Right atrium auricular region (tissue), 2 donors: ENCODE results near the gene SCYGR6. TPM values are rescaled to one million over a fixed set of nuclear protein-coding genes. Genes with fewer than 3 reads are reported as not detected.

Source experiments
- DNase-seq: peaks from one replicate; pipeline ENCODE4 v3.0.0-alpha.2; 2019; ENCODE audit warnings: low spot score
- H3K27ac ChIP-seq, 2 donors: fragments of 200-600 bp; sonication (generic); 1 replicate in 1 of 2; 2 replicates in 1 of 2; pipeline ENCODE4 v1.5.1; 2016 to 2019
- H3K27me3 ChIP-seq, 2 donors: fragments of 200-600 bp; sonication (generic); one replicate each; pipeline versions ENCODE4 v1.5.1 to v1.6.0; 2017 to 2019
- H3K36me3 ChIP-seq: fragments of 200-600 bp; sonication (generic); one replicate; pipeline ENCODE4 v1.5.1; 2016
- H3K4me1 ChIP-seq, 2 donors: fragments of 200-600 bp; sonication (generic); one replicate each; pipeline versions ENCODE4 v1.5.1 to v1.6.0; 2017 to 2019
- H3K4me3 ChIP-seq, 2 donors: fragments of 200-600 bp; sonication (generic); 1 replicate in 1 of 2; 2 replicates in 1 of 2; pipeline ENCODE4 v1.5.1; 2017 to 2019; ENCODE audit warnings: mild to moderate bottlenecking in 1 of 2, moderate library complexity in 1 of 2
- H3K9me3 ChIP-seq, 2 donors: fragments of 200-600 bp; sonication (generic); one replicate each; pipeline ENCODE4 v1.5.1; 2019
- total RNA-seq, 2 donors: library from RNA; depleted of rRNA; stranded (reverse); fragments of >200 nt; gene quantifications; one replicate each; pipeline ENCODE4 v1.1.0, GENCODE V29; 2016
- TF ChIP-seq, protein P1 (sequence below), 2 donors: fragments of 200-600 bp; sonication (generic); IDR thresholded peaks; one replicate each; pipeline ENCODE4 v1.5.1; 2019; ENCODE audit warnings: antibody characterized with exemption in 2 of 2

The SCYGR6 gene
- total RNA-seq, 2 donors from 2014 or later = not detected

DNA sequence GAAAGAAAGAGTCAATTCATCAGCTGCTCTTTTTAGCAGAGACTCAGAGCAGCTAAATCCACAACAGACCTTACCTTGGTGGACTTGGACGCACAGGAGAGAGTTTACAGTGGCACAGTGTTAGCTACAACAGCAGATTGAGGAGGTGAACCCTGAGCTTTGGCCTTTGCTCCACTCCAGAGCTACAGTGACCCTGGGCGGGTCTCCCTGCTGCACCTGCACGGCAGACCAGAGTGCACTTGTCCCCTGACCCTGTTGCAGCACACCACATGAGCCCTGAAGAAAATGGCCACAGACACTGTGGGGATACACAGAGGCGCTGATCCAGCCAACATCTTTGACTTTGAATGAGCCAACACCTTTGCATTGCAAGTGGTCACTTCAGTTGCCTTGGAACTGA, 17.7 kb downstream of the SCYGR6 start:
- Histone ChIP-seq H3K9me3 (no peaks in the 10 kb centered on the region), H3K4me1 (no peaks in the 10 kb centered on the region), H3K27me3 (no peaks in the 10 kb centered on the region), H3K36me3 (no peaks in the 10 kb centered on the region), H3K4me3 (no peak overlapping the region), H3K27ac (no peak overlapping the region)
- DNase-seq = no peak
- TF ChIP-seq, protein P1, sequence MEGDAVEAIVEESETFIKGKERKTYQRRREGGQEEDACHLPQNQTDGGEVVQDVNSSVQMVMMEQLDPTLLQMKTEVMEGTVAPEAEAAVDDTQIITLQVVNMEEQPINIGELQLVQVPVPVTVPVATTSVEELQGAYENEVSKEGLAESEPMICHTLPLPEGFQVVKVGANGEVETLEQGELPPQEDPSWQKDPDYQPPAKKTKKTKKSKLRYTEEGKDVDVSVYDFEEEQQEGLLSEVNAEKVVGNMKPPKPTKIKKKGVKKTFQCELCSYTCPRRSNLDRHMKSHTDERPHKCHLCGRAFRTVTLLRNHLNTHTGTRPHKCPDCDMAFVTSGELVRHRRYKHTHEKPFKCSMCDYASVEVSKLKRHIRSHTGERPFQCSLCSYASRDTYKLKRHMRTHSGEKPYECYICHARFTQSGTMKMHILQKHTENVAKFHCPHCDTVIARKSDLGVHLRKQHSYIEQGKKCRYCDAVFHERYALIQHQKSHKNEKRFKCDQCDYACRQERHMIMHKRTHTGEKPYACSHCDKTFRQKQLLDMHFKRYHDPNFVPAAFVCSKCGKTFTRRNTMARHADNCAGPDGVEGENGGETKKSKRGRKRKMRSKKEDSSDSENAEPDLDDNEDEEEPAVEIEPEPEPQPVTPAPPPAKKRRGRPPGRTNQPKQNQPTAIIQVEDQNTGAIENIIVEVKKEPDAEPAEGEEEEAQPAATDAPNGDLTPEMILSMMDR (IDR thresholded peaks at IDR 0.05) = no peak

- no peak overlapping the region for H3K27ac ChIP-seq
- no peaks in the 10 kb centered on the region for H3K9me3 ChIP-seq
- no peaks in the 10 kb centered on the region for H3K36me3 ChIP-seq
- DNase-seq = no peak
- no peaks in the 10 kb centered on the region for H3K4me1 ChIP-seq
- H3K27me3 ChIP-seq = no peaks in the 10 kb centered on the region
- no peak overlapping the region for H3K4me3 ChIP-seq
- TF ChIP-seq, protein P1 (IDR thresholded peaks at IDR 0.05) = no peak
Measured at GRCh38 chr2:227703961-227704360, 20.6 kb downstream of the SCYGR6 start.

- TF ChIP-seq, protein P1 (IDR thresholded peaks at IDR 0.05) = no peak
- Histone ChIP-seq H3K36me3 (no peaks in the 10 kb centered on the region), H3K4me3 (no peak overlapping the region), H3K27me3 (no peaks in the 10 kb centered on the region), H3K9me3 (no peaks in the 10 kb centered on the region), H3K4me1 (no peaks in the 10 kb centered on the region), H3K27ac (no peak overlapping the region)
- DNase-seq = no peak
Measured at GRCh38 chr2:227703280-227703732, 21.3 kb downstream of the SCYGR6 start.

DNA sequence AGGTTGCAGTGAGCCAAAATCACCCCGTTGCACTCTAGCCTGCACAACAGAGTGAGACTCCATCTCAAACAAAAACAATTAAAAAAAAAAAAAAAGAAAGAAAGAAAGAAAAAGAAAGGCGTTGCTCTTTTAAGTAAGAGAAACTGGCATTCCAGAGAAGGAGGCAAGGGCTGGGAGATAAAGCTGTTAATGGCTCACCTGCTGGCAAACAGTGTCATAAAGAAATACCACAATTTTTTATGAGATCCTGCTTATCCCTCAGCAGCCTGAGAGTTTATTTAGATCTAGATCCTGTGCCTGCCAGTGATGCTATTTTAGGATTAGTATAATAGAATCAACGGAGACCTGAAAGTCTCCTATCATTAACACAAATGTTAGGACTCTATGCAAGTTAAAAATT, 23.0 kb downstream of the SCYGR6 start:
- TF ChIP-seq, protein P1 (IDR thresholded peaks at IDR 0.05) = no peak
- Histone ChIP-seq H3K27ac (no peak overlapping the region), H3K9me3 (no peaks in the 10 kb centered on the region), H3K4me1 (no peaks in the 10 kb centered on the region), H3K27me3 (no peaks in the 10 kb centered on the region), H3K36me3 (no peaks in the 10 kb centered on the region), H3K4me3 (no peak overlapping the region)
- no peak for DNase-seq

- no peak for DNase-seq
Measured at GRCh38 chr2:227696990-227697679, 27.4 kb downstream of the SCYGR6 start.

More at GRCh38 chr2:227696990-227697679, 27.4 kb downstream of the SCYGR6 start:
- H3K27me3 ChIP-seq = no peaks in the 10 kb centered on the region
- H3K36me3 ChIP-seq = no peaks in the 10 kb centered on the region
- no peaks in the 10 kb centered on the region for H3K4me1 ChIP-seq
- no peaks in the 10 kb centered on the region for H3K9me3 ChIP-seq
- TF ChIP-seq, protein P1 (IDR thresholded peaks at IDR 0.05) = no peak
- H3K27ac ChIP-seq = no peak overlapping the region
- no peak overlapping the region for H3K4me3 ChIP-seq
